HL-60/S4 treated with phorbol 12-myristate 13-acetate at 8.2 ng/mL for 4 days and 3 days (cell line): ENCODE data around the gene RPS19BP1.

ENCODE experiments used
- in situ Hi-C: fragments of 300-500 bp; cut with MboI; formaldehyde crosslinking; loops from 2 replicates; pipeline ENCODE4 v1.15.0; 2022; ENCODE audit warnings: low sequenced_read_pairs

RPS19BP1 gene

GRCh38 chr22:39559456-39560105 lies 27.0 kb upstream of the RPS19BP1 start:
- in situ Hi-C loops, result no loop called here

GRCh38 chr22:39558950-39559349 lies 26.4 kb upstream of the RPS19BP1 start:
- in situ Hi-C loops, result no loop called here

GRCh38 chr22:39558254-39558727 lies 25.7 kb upstream of the RPS19BP1 start:
- in situ Hi-C loops, result no loop called here

GRCh38 chr22:39556970-39557841 lies 24.7 kb upstream of the RPS19BP1 start:
- in situ Hi-C loops, result no loop called here

- in situ Hi-C loops, result no loop called here
Observed at GRCh38 chr22:39554151-39554550, 21.6 kb upstream of the RPS19BP1 start.

GRCh38 chr22:39553429-39553828 lies 20.9 kb upstream of the RPS19BP1 start:
- in situ Hi-C loops, result no loop called here

- in situ Hi-C loops, result no loop called here
Observed at GRCh38 chr22:39547587-39547947, 15.0 kb upstream of the RPS19BP1 start.

- in situ Hi-C loops, result no loop called here
Observed at GRCh38 chr22:39546889-39547586, 14.5 kb upstream of the RPS19BP1 start.

GRCh38 chr22:39545386-39546365 lies 13.1 kb upstream of the RPS19BP1 start:
- in situ Hi-C loops, result no loop called here

- in situ Hi-C loops, result loop anchor here (5.0 kb wide), 1 partner anchor 489 kb away; no protein-coding TSS in a partner anchor
Observed at GRCh38 chr22:39543095-39543494, 10.5 kb upstream of the RPS19BP1 start.

GRCh38 chr22:39537975-39538374 lies 5.4 kb upstream of the RPS19BP1 start:
- in situ Hi-C loops, result no loop called here

GRCh38 chr22:39536711-39537110 lies 4.2 kb upstream of the RPS19BP1 start:
- in situ Hi-C loops, result no loop called here

- in situ Hi-C loops, result no loop called here
Observed at GRCh38 chr22:39535831-39536449, 3.4 kb upstream of the RPS19BP1 start.

GRCh38 chr22:39535357-39535725 lies 2.8 kb upstream of the RPS19BP1 start:
- in situ Hi-C loops, result no loop called here

GRCh38 chr22:39534591-39535356 lies 2.2 kb upstream of the RPS19BP1 start:
- in situ Hi-C loops, result no loop called here

- in situ Hi-C loops, result no loop called here
Observed at GRCh38 chr22:39534092-39534506, 1.6 kb upstream of the RPS19BP1 start.

GRCh38 chr22:39530692-39531331 lies 1.7 kb downstream of the RPS19BP1 start:
- in situ Hi-C loops, result no loop called here

- in situ Hi-C loops, result no loop called here
Observed at GRCh38 chr22:39530116-39530515, 2.4 kb downstream of the RPS19BP1 start.

- in situ Hi-C loops, result no loop called here
Observed at GRCh38 chr22:39529487-39529851, 3.1 kb downstream of the RPS19BP1 start.
